Colonic mucosa (tissue), 4 donors: ENCODE measurements around the gene GMDS. TPM values are rescaled to one million over a fixed set of nuclear protein-coding genes. Genes with fewer than 3 reads are reported as not detected.

Source experiments
- DNase-seq: peaks from one replicate; pipeline ENCODE4 v3.0.0-alpha.2; 2020
- H3K27ac ChIP-seq: fragments of 200-600 bp; one replicate; pipeline ENCODE4 v1.8.0; 2021
- H3K27me3 ChIP-seq: fragments of 200-600 bp; one replicate; pipeline ENCODE4 v1.8.0; 2021
- H3K36me3 ChIP-seq: fragments of 200-600 bp; one replicate; pipeline ENCODE4 v1.8.0; 2021
- H3K4me1 ChIP-seq: fragments of 200-600 bp; one replicate; pipeline ENCODE4 v1.8.0; 2021; ENCODE audit warnings: mild to moderate bottlenecking
- H3K4me3 ChIP-seq: fragments of 200-600 bp; one replicate; pipeline ENCODE4 v1.8.0; 2021
- H3K9ac ChIP-seq, 2 donors: one replicate each; pipeline ENCODE4 v1.7.0; 2013; ENCODE audit warnings: control low read depth in 2 of 2, low read depth in 2 of 2, low read length in 2 of 2
- H3K9me3 ChIP-seq: fragments of 200-600 bp; one replicate; pipeline ENCODE4 v1.8.0; 2021
- intact Hi-C: fragments of 100-400 bp; cut with DNase I; formaldehyde crosslinking; loops from one replicate; pipeline ENCODE4 v1.14.1; 2022
- total RNA-seq, 2 donors: library from RNA; stranded (reverse); fragmentation: NEBNext Ultra II Directional in 1 of 2; extraction: Animal tissue kit (Norgen Biotek cat#: 25700) in 1 of 2; gene quantifications; one replicate each; pipeline ENCODE4 v1.2.1, GENCODE V29; 2021
- TF ChIP-seq, protein P1 (sequence below): fragments of 200-600 bp; IDR thresholded peaks from one replicate; pipeline ENCODE4 v1.8.0; 2022; ENCODE audit warnings: antibody characterized with exemption, mild to moderate bottlenecking
- donor health status: healthy.
- donor health status: DM: no; HTN: no; CAD: no.
- donor health status: DM: no; HTN: no; CAD: no.

Gene GMDS
- total RNA-seq, 2 donors from 2014 or later = 247 to 272 TPM

DNA sequence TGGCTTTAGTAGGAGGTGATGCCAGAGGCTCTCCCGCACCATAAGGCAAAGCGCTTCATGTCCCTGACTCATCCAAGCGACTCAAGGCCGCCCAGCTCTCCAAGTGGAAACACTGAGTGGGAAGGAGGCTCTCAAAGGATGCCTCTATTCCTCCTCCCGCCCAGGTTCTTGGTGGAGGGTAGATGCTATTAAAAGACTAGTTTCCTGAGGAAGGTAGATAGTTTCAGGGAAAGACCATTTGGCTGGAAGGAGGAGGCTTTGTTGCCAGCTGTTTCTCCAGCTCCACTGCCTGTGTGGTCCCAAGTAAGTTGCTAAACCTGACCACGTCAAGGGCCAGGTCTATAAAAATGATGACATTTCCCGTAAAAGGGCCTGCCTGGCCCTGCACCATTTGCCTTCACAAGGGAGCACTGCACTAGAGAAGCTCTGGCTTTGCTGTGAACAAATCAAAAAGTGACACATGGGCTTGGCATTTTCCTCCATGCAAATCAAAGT is 48.2 kb downstream of the GMDS start:
- H3K9me3 ChIP-seq = no peaks in the 10 kb centered on the region
- intact Hi-C loops = loop anchor here (5.0 kb wide), 1 partner anchor 595 kb away; no protein-coding TSS in a partner anchor
- H3K9ac ChIP-seq = no peak overlapping the region
- no peak overlapping the region for H3K4me3 ChIP-seq
- H3K27me3 ChIP-seq = no peaks in the 10 kb centered on the region
- H3K4me1 ChIP-seq = no peaks in the 10 kb centered on the region
- TF ChIP-seq, protein P1, sequence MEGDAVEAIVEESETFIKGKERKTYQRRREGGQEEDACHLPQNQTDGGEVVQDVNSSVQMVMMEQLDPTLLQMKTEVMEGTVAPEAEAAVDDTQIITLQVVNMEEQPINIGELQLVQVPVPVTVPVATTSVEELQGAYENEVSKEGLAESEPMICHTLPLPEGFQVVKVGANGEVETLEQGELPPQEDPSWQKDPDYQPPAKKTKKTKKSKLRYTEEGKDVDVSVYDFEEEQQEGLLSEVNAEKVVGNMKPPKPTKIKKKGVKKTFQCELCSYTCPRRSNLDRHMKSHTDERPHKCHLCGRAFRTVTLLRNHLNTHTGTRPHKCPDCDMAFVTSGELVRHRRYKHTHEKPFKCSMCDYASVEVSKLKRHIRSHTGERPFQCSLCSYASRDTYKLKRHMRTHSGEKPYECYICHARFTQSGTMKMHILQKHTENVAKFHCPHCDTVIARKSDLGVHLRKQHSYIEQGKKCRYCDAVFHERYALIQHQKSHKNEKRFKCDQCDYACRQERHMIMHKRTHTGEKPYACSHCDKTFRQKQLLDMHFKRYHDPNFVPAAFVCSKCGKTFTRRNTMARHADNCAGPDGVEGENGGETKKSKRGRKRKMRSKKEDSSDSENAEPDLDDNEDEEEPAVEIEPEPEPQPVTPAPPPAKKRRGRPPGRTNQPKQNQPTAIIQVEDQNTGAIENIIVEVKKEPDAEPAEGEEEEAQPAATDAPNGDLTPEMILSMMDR = no peak
- DNase-seq = no peak
- H3K36me3 ChIP-seq = no peaks in the 10 kb centered on the region
- H3K27ac ChIP-seq = no peak overlapping the region

DNA sequence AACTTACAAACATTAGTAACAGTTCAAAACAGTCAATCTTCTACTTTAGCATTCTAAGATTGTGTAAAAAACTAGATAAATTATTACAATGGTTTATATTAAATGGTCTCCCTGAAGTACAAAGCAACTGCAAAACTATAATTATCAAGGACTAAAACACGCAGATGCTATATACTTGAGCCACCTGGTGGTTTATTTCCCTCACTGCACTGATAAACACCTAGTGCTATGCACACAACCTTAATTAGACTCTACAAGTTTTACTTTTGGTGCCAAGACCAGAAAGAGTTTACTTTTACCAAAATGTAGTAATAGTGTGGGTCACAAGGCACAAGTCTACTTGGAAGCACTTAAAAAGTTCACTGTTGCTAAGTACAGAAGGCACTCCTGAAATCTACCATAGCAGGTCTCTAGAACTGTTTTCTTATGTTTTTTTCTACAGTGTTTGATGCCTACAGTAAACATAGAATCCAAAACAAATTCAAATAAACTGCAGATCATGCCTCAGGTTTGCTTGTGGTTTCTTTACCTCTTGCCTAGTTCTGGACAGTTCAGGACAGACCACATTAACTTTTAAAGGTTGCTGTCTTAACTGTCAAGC is 49.2 kb downstream of the GMDS start:
- no peaks in the 10 kb centered on the region for H3K9me3 ChIP-seq
- DNase-seq = peak; percentile 46

DNA sequence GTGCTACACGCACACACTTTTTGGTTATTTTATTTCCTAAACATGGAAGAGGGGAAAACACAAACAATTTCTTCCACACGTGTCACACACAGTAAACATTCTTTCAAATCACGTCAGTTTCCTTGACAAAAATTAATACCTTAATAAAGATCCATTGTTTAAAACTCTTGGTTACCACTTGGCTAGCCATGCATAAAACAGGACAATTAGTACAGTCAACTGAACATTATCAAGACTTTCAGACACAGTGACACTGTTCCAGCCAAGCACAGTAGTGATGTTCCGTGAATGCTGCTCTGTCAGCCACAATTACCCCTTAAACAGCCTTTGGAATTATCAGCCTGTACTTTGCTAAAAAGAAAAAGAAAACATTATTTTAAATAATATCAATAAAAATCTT is 50.8 kb downstream of the GMDS start:
- H3K4me1 ChIP-seq = no peaks in the 10 kb centered on the region
- DNase-seq = no peak
- no peaks in the 10 kb centered on the region for H3K36me3 ChIP-seq
- TF ChIP-seq, protein P1 = no peak
- no peaks in the 10 kb centered on the region for H3K9me3 ChIP-seq
- no peak overlapping the region for H3K27ac ChIP-seq
- H3K27me3 ChIP-seq = no peaks in the 10 kb centered on the region
- H3K4me3 ChIP-seq = no peak overlapping the region
- intact Hi-C loops = loop anchor here (5.0 kb wide), 1 partner anchor 592 kb away; no protein-coding TSS in a partner anchor
- no peak overlapping the region for H3K9ac ChIP-seq

More for the DNA sequence above, 49.2 kb downstream of the GMDS start:
- Histone ChIP-seq H3K4me3 (no peak overlapping the region), H3K27ac (no peak overlapping the region), H3K27me3 (no peaks in the 10 kb centered on the region), H3K9ac (no peak overlapping the region), H3K4me1 (no peaks in the 10 kb centered on the region), H3K36me3 (no peaks in the 10 kb centered on the region)
- TF ChIP-seq, protein P1 = peak; percentile 69
- intact Hi-C loops = loop anchor here (5.0 kb wide), 1 partner anchor 594 kb away; no protein-coding TSS in a partner anchor

DNA sequence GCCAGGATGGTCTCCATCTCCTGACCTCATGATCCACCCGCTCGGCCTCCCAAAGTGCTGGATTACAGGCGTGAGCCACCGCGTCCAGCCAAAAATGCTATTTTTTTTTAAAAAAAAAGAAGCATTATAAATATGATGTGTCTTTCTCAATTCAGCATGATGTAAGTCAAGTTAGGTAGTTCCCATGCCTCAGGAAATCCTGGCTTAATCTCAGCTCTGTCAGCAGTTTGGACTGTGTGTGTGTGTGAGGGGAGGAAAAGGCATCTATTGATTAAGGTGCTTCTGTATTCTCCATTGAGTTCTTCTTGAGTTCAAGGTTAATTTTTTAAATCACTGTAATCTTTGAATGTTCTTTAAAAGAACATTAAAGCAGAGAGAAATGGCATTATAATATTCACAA is 51.5 kb downstream of the GMDS start:
- no peak overlapping the region for H3K27ac ChIP-seq
- no peak overlapping the region for H3K9ac ChIP-seq
- no peak for DNase-seq
- no peaks in the 10 kb centered on the region for H3K36me3 ChIP-seq
- H3K27me3 ChIP-seq = no peaks in the 10 kb centered on the region
- no peaks in the 10 kb centered on the region for H3K9me3 ChIP-seq
- no peak overlapping the region for H3K4me3 ChIP-seq
- H3K4me1 ChIP-seq = no peaks in the 10 kb centered on the region
- TF ChIP-seq, protein P1 = no peak
- intact Hi-C loops = no loop called here

DNA sequence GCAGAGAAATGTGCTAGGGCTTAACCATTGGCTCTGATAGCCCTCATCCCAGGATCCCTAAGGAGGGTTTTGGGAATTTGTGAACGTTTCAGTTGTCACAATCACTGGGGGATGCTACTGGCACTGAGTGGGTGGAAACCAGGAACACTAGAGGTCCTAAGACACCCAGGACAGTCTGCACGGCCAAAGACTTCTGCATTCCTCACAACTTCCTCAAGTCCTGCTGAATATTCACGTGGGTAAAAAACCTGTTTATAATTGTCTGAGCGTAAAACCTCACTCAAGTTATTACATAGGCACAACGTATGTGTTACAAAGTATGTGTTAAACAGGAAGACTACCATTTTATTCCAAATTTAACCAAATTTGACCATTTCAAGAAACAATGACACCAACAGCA is 52.4 kb downstream of the GMDS start:
- Histone ChIP-seq H3K4me1 (no peaks in the 10 kb centered on the region), H3K27me3 (no peaks in the 10 kb centered on the region), H3K27ac (no peak overlapping the region), H3K36me3 (no peaks in the 10 kb centered on the region), H3K4me3 (no peak overlapping the region), H3K9ac (no peak overlapping the region), H3K9me3 (no peaks in the 10 kb centered on the region)
- TF ChIP-seq, protein P1 = no peak
- intact Hi-C loops = no loop called here
- DNase-seq = no peak
